ENCODE results near the gene MRPL47.

The MRPL47 gene

DNA sequence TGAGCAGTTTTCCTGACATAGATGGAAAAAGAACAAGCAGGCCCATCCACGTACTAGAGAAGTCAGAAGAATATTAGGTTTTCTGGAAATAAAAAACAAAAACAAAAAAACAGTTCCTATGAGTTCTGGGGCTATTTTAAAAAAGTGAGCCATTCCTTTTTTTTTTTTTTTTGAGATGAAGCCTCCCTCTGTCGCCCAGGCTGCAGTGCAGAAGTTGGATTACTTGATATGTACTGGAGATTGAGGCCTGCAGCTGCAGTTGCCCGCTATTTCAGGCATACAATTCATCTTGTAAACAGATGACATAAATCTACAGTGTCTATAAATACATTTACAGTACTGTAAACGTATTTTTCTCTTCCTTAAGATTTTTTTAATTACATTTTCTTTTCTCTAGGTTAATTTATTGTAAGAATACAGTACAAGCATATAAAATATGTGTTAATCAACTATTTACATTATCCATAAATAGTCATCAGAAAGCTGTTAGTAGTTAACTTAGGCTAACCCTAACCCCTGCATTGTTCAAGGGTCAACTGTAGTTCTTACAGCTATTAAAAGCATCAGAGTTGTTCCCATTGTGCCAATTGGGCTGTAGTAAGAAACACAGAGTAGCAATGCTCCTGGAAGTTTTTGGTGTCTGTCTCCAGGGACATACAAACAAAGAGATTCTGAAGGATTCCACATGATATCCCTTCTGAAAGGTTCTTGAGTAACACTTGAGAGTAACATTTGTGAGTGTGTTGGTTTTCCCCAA, 52.9 kb downstream of the MRPL47 start:
- Histone ChIP-seq H3K36me3 (ENCODE audit: low read length) (no peaks in the 10 kb centered on the region), H4K20me1 (ENCODE audit: low read depth, low read length) (no peaks in the 10 kb centered on the region), H3K79me2 (ENCODE audit: insufficient read depth, low read length) (no peaks in the 10 kb centered on the region), H3K4me3 (ENCODE audit: insufficient read depth, low read length, poor library complexity, severe bottlenecking) (no peak overlapping the region), H3K4me2 (ENCODE audit: low read depth, low read length, poor library complexity, severe bottlenecking) (no peak overlapping the region), H3K27ac (ENCODE audit: low read depth, low read length) (no peak overlapping the region), H2AFZ (ENCODE audit: low read depth, low read length, severe bottlenecking) (no peak overlapping the region), H3K27me3 (ENCODE audit: low read length) (no peaks in the 10 kb centered on the region), H3K9me2 (replicated peaks; ENCODE audit: insufficient read depth, low read length) (no peaks in the 10 kb centered on the region), H3K9ac (ENCODE audit: low read length) (no peak overlapping the region), H3F3A (ENCODE audit: insufficient read depth) (no peaks in the 10 kb centered on the region), H3K9me3 (ENCODE audit: insufficient read depth, low read length) (no peaks in the 10 kb centered on the region)
- TF ChIP-seq, protein P1, sequence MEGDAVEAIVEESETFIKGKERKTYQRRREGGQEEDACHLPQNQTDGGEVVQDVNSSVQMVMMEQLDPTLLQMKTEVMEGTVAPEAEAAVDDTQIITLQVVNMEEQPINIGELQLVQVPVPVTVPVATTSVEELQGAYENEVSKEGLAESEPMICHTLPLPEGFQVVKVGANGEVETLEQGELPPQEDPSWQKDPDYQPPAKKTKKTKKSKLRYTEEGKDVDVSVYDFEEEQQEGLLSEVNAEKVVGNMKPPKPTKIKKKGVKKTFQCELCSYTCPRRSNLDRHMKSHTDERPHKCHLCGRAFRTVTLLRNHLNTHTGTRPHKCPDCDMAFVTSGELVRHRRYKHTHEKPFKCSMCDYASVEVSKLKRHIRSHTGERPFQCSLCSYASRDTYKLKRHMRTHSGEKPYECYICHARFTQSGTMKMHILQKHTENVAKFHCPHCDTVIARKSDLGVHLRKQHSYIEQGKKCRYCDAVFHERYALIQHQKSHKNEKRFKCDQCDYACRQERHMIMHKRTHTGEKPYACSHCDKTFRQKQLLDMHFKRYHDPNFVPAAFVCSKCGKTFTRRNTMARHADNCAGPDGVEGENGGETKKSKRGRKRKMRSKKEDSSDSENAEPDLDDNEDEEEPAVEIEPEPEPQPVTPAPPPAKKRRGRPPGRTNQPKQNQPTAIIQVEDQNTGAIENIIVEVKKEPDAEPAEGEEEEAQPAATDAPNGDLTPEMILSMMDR (IDR thresholded peaks at IDR 0.05; ENCODE audit: insufficient read depth, low read length, poor library complexity, severe bottlenecking), result no peak
- TF ChIP-seq EZH2phosphoT487 (conservative IDR thresholded peaks at IDR 0.05; ENCODE audit: low read length), result no peak

DNA sequence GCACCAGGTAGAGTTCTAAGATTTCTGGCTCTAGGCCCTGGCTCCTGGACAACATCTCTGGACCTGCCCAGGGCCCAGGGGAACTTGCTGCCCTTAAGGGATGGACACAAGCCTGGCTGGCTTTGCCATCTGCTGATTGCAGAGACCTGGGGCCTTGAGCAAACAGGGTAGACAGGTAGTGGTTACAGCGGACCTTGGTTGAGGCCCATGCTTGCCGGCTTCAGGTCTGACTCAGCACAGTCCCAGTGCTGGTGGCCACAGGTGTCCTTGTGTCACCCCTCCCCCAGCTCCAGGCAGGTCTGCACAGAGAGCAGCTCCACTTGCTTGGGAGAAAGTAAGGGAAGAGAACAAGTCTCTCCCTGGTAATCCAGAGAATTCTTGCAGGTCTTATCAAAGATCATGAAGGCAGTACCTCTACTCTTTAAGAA, 57.6 kb downstream of the MRPL47 start:
- no peak overlapping the region for H2AFZ ChIP-seq (ENCODE audit: low read depth, low read length, severe bottlenecking)
- no peak overlapping the region for H3K4me2 ChIP-seq (ENCODE audit: low read depth, low read length, poor library complexity, severe bottlenecking)

DNA sequence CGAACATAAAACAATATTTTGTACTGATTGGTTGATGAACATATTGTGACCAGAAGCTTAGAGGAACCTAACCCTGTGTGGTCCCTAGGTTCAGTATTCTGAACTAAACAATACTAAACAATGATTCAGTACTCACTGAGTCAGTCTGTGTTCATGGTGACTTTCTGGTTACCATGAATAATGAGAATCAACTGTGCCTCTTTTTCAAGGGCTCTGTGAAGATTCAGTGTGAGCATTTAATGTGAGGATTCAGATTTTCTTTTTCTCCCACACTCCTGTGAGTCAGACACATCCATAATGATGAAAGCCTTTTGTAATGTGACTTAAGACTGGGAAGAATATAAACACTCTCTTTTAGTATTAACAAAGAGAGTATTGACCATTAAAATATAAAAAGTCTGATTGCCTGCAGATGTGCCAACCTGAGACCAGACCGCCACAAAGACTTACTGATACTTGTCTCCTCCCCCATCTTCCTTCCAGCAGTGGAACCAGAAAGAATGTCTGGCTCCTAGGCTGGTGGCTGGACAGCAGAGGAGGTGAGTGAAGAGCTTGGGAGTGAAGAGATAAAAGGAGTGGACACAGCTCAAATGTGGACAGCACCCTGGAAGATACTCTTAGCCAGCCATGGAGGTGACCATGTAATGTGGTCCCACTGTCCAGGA, 59.3 kb downstream of the MRPL47 start:
- H3K9me2 ChIP-seq (replicated peaks; ENCODE audit: insufficient read depth, low read length), result no peaks in the 10 kb centered on the region
- H3K4me2 ChIP-seq (ENCODE audit: low read depth, low read length, poor library complexity, severe bottlenecking), result no peak overlapping the region
- H3K79me2 ChIP-seq (ENCODE audit: insufficient read depth, low read length), result no peaks in the 10 kb centered on the region
- no peaks in the 10 kb centered on the region for H3K9me3 ChIP-seq (ENCODE audit: insufficient read depth, low read length)
- no peaks in the 10 kb centered on the region for H3K27me3 ChIP-seq (ENCODE audit: low read length)
- no peak overlapping the region for H3K9ac ChIP-seq (ENCODE audit: low read length)
- no peak overlapping the region for H3K27ac ChIP-seq (ENCODE audit: low read depth, low read length)
- H3F3A ChIP-seq (ENCODE audit: insufficient read depth), result no peaks in the 10 kb centered on the region
- no peak overlapping the region for H3K4me3 ChIP-seq (ENCODE audit: insufficient read depth, low read length, poor library complexity, severe bottlenecking)
- TF ChIP-seq EZH2phosphoT487 (conservative IDR thresholded peaks at IDR 0.05; ENCODE audit: low read length), result no peak
- TF ChIP-seq, protein P1 (IDR thresholded peaks at IDR 0.05; ENCODE audit: insufficient read depth, low read length, poor library complexity, severe bottlenecking), result no peak
- H4K20me1 ChIP-seq (ENCODE audit: low read depth, low read length), result no peaks in the 10 kb centered on the region
- no peaks in the 10 kb centered on the region for H3K36me3 ChIP-seq (ENCODE audit: low read length)
- H2AFZ ChIP-seq (ENCODE audit: low read depth, low read length, severe bottlenecking), result no peak overlapping the region

More for the DNA sequence above, 57.6 kb downstream of the MRPL47 start:
- H3F3A ChIP-seq (ENCODE audit: insufficient read depth), result no peaks in the 10 kb centered on the region
- H3K9me2 ChIP-seq (replicated peaks; ENCODE audit: insufficient read depth, low read length), result no peaks in the 10 kb centered on the region
- H3K9me3 ChIP-seq (ENCODE audit: insufficient read depth, low read length), result no peaks in the 10 kb centered on the region
- H3K36me3 ChIP-seq (ENCODE audit: low read length), result no peaks in the 10 kb centered on the region
- TF ChIP-seq, protein P1 (IDR thresholded peaks at IDR 0.05; ENCODE audit: insufficient read depth, low read length, poor library complexity, severe bottlenecking), result no peak
- TF ChIP-seq EZH2phosphoT487 (conservative IDR thresholded peaks at IDR 0.05; ENCODE audit: low read length), result no peak
- no peaks in the 10 kb centered on the region for H3K79me2 ChIP-seq (ENCODE audit: insufficient read depth, low read length)
- H3K27me3 ChIP-seq (ENCODE audit: low read length), result no peaks in the 10 kb centered on the region
- H3K9ac ChIP-seq (ENCODE audit: low read length), result no peak overlapping the region
- H3K4me3 ChIP-seq (ENCODE audit: insufficient read depth, low read length, poor library complexity, severe bottlenecking), result no peak overlapping the region
- no peak overlapping the region for H3K27ac ChIP-seq (ENCODE audit: low read depth, low read length)
- no peaks in the 10 kb centered on the region for H4K20me1 ChIP-seq (ENCODE audit: low read depth, low read length)
